ENCODE results near the gene RHBG.

The RHBG gene

GRCh38 chr1:156432669-156433018, 63.6 kb downstream of the RHBG start:
- no peak for TF ChIP-seq CTCF (IDR thresholded peaks at IDR 0.05; ENCODE audit: borderline replicate concordance, control extremely low read depth, extremely low read depth, insufficient read depth, missing control alignments)
- no peak for DNase-seq (ENCODE audit: low spot score)
- in situ Hi-C loops (cut with MboI; ENCODE audit: low sequenced_read_pairs, unreplicated experiment) = no loop called here

GRCh38 chr1:156433032-156433431, 64.0 kb downstream of the RHBG start:
- no peak for TF ChIP-seq CTCF (IDR thresholded peaks at IDR 0.05; ENCODE audit: borderline replicate concordance, control extremely low read depth, extremely low read depth, insufficient read depth, missing control alignments)
- in situ Hi-C loops (cut with MboI; ENCODE audit: low sequenced_read_pairs, unreplicated experiment) = no loop called here

GRCh38 chr1:156433602-156434001, 64.6 kb downstream of the RHBG start:
- peak; percentile 63 for DNase-seq (ENCODE audit: low spot score)
- in situ Hi-C loops (cut with MboI; ENCODE audit: low sequenced_read_pairs, unreplicated experiment) = no loop called here
- no peak for TF ChIP-seq CTCF (IDR thresholded peaks at IDR 0.05; ENCODE audit: borderline replicate concordance, control extremely low read depth, extremely low read depth, insufficient read depth, missing control alignments)

More at GRCh38 chr1:156433032-156433431, 64.0 kb downstream of the RHBG start:
- no peak for DNase-seq (ENCODE audit: low spot score)

Data from GM13976 (cell line).